Measurements from ENCODE around the gene SAPCD2. TPM values are rescaled to one million over a fixed set of nuclear protein-coding genes. Genes with fewer than 3 reads are reported as not detected.

The SAPCD2 gene
- polyA plus RNA-seq, 1 donor from 2014 or later, result 0.22 TPM

GRCh38 chr9:137019891-137020683 lies 50.3 kb downstream of the SAPCD2 start:
- no peaks in the 10 kb centered on the region for H3K9me2 ChIP-seq (ENCODE audit: insufficient read depth, low read length)
- H4K20me1 ChIP-seq (ENCODE audit: insufficient read depth), result no peaks in the 10 kb centered on the region
- no peaks in the 10 kb centered on the region for H3F3A ChIP-seq (ENCODE audit: insufficient read depth, low read length, poor library complexity, severe bottlenecking)
- no peaks in the 10 kb centered on the region for H3K27me3 ChIP-seq (ENCODE audit: insufficient read depth, low read depth, low read length)
- peaks cover 7% of the 10 kb centered on the region for H3K36me3 ChIP-seq (ENCODE audit: insufficient read depth, low read length)
- no peak overlapping the region for H3K9ac ChIP-seq (ENCODE audit: low read length)
- H3K79me2 ChIP-seq (replicated peaks; ENCODE audit: insufficient read depth, low read length), result no peaks in the 10 kb centered on the region
- H2AFZ ChIP-seq (ENCODE audit: low read depth, low read length), result no peak overlapping the region
- no peak overlapping the region for H3K27ac ChIP-seq (ENCODE audit: low read length)
- H3K4me2 ChIP-seq (ENCODE audit: low read length), result no peak overlapping the region
- no peak overlapping the region for H3K4me3 ChIP-seq (ENCODE audit: low read length)
- no peaks in the 10 kb centered on the region for H3K9me3 ChIP-seq (ENCODE audit: low read length)
- TF ChIP-seq POLR2AphosphoS5 (IDR thresholded peaks at IDR 0.05) (no peak), EP300 (conservative IDR thresholded peaks at IDR 0.05; ENCODE audit: poor library complexity, severe bottlenecking) (no peak), CTCF (IDR thresholded peaks at IDR 0.05; ENCODE audit: poor library complexity, severe bottlenecking) (no peak), REST (IDR thresholded peaks at IDR 0.05; ENCODE audit: borderline replicate concordance) (no peak), TAF1 (IDR thresholded peaks at IDR 0.05; ENCODE audit: low read depth) (no peak), RAD21 (conservative IDR thresholded peaks at IDR 0.05) (no peak), SMC3 (conservative IDR thresholded peaks at IDR 0.05; ENCODE audit: poor library complexity) (no peak), MXI1 (conservative IDR thresholded peaks at IDR 0.05; ENCODE audit: poor library complexity, severe bottlenecking) (no peak), EZH2 (IDR thresholded peaks at IDR 0.05; ENCODE audit: borderline replicate concordance, insufficient read depth, low read length, poor library complexity, severe bottlenecking) (no peak)

GRCh38 chr9:137018761-137019559 lies 51.4 kb downstream of the SAPCD2 start:
- Histone ChIP-seq H3K9ac (ENCODE audit: low read length) (no peak overlapping the region), H4K20me1 (ENCODE audit: insufficient read depth) (no peaks in the 10 kb centered on the region), H3K36me3 (ENCODE audit: insufficient read depth, low read length) (peaks cover 7% of the 10 kb centered on the region), H3K4me2 (ENCODE audit: low read length) (no peak overlapping the region), H3K79me2 (replicated peaks; ENCODE audit: insufficient read depth, low read length) (no peaks in the 10 kb centered on the region), H3K27me3 (ENCODE audit: insufficient read depth, low read depth, low read length) (no peaks in the 10 kb centered on the region), H3K27ac (ENCODE audit: low read length) (no peak overlapping the region), H3K9me3 (ENCODE audit: low read length) (no peaks in the 10 kb centered on the region), H3K4me3 (ENCODE audit: low read length) (no peak overlapping the region), H3F3A (ENCODE audit: insufficient read depth, low read length, poor library complexity, severe bottlenecking) (no peaks in the 10 kb centered on the region), H3K9me2 (ENCODE audit: insufficient read depth, low read length) (no peaks in the 10 kb centered on the region), H2AFZ (ENCODE audit: low read depth, low read length) (no peak overlapping the region)
- TF ChIP-seq SMC3 (conservative IDR thresholded peaks at IDR 0.05; ENCODE audit: poor library complexity) (no peak), EZH2 (IDR thresholded peaks at IDR 0.05; ENCODE audit: borderline replicate concordance, insufficient read depth, low read length, poor library complexity, severe bottlenecking) (no peak), EP300 (conservative IDR thresholded peaks at IDR 0.05; ENCODE audit: poor library complexity, severe bottlenecking) (no peak), POLR2AphosphoS5 (IDR thresholded peaks at IDR 0.05) (no peak), REST (IDR thresholded peaks at IDR 0.05; ENCODE audit: borderline replicate concordance) (no peak), MXI1 (conservative IDR thresholded peaks at IDR 0.05; ENCODE audit: poor library complexity, severe bottlenecking) (no peak), RAD21 (conservative IDR thresholded peaks at IDR 0.05) (no peak), CTCF (IDR thresholded peaks at IDR 0.05; ENCODE audit: poor library complexity, severe bottlenecking) (no peak), TAF1 (IDR thresholded peaks at IDR 0.05; ENCODE audit: low read depth) (no peak)
